NB4 (cell line): ENCODE results near the gene SMPX.

ENCODE experiments used
- CTCF ChIP-seq: IDR thresholded peaks from one replicate; pipeline ENCODE4 v1.5.1; 2012; ENCODE audit warnings: low read depth, low read length
- MAX ChIP-seq: IDR thresholded peaks from 2 replicates; pipeline ENCODE4 v1.6.1; 2011; ENCODE audit warnings: low read depth, low read length
- MYC ChIP-seq: IDR thresholded peaks from 2 replicates; pipeline ENCODE4 v1.6.1; 2011; ENCODE audit warnings: low read depth, low read length
- POLR2A ChIP-seq: IDR thresholded peaks from 2 replicates; pipeline ENCODE4 v1.6.1; 2011; ENCODE audit warnings: mild to moderate bottlenecking; ENCODE audit not compliant: insufficient read length; ENCODE audit errors: extremely low read depth

- TF ChIP-seq CTCF (no peak), POLR2A (no peak), MAX (no peak), MYC (no peak)
Measured at GRCh38 chrX:21764008-21764407, 6.1 kb upstream of the SMPX start.
